ENCODE measurements around the gene SPDEF. TPM values are rescaled to one million over a fixed set of nuclear protein-coding genes. Genes with fewer than 3 reads are reported as not detected.

SPDEF gene
- total RNA-seq, 1 donor from 2014 or later, result not detected

DNA sequence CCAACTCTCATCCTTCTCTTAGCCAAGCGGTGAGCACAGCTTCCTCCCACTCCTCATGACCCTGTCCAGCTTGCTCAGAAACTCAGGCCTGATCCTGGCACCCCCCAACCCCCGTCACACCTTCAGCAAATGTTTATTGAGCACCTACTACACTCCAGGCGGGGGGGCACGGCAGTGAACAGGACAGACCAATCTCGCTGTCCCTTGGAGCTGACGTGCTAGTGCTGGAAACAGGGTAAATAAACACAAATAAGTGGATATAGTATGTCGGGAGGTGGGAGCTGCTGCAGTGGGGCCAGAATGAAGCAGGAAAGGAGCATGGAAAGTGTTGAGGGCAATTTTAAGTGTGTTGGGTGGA, 7.4 kb upstream of the SPDEF start:
- no peak for DNase-seq (ENCODE audit: low read depth)

GRCh38 chr6:34562861-34563512, 6.9 kb upstream of the SPDEF start:
- no peak for DNase-seq (ENCODE audit: low read depth)

DNA sequence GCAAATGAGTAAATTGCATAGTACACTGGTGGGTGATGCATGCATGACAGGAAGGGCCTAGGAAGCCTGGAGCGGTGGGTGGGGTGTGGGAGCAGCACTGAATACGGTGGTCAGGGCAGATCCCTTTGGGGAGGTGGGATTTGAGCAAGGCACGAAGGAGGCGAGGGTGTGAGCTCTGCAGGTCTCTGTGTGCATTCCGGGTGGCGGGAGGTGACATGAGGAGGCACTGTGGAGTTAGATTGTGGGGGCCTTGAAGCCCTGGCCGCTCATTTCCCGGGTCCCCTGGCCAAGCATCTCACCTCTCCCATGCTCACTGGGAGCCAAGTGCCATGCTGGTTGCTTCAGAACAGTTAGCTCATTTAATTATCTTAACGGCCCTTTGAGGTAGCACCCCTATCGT, 6.2 kb upstream of the SPDEF start:
- no peak for DNase-seq (ENCODE audit: low read depth)

DNA sequence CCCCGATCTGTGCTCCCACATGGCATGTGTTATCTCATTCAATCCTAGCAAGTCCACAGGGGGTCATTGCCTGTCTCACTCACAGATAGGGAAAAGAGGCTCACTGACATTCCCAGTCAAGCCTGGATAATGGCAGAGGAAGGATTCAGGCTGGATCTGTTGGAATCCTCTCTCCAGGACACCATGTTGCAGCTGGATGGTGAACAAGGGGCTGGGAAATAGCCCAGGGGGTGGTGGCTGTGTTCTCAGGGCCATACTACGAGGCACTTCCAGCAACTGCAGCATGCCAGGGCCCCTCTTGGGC, 5.0 kb upstream of the SPDEF start:
- no peak for DNase-seq (ENCODE audit: low read depth)

DNA sequence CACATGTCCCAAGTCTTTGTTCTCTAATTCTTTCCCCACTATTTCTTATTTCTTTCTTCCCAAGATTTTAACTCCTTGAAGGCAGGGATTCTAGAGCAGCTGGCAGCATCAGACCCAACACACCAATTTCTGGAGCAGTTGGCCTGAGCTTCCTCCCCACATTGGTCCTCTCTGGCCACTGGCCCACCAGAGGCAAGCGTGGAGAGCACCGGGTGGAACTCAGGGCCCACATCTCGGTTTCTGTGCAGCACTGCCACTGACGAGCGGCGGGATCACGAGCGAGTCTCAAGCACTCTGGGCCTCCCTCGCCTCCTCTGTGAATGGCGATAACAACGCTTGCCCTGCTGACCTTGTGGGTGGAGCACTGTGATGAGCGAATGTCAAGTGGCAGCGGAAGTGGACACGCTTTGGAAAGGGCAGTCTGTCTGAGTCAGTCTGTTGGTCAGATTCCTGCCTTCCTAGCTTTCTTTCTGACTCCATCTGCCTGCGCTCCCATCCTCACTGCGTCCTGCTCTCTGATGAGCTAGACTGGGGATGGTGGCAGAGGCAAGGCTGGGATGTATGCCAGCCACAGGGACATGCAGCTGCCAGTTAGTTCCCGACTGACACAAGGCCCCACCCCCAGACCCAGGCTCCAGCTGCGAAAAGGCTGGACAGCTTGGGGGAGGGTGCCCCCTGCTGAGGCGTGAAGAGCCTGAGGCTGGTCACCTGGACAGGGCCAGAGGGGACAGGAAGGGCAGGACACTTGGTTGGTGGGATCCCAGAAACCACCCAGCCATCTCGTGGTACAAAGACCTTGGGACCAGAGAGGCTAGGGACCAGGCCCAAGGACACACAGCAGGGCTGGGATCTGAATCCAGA, 4.5 kb upstream of the SPDEF start:
- DNase-seq (ENCODE audit: low read depth), result no peak

GRCh38 chr6:34559651-34560365, 3.7 kb upstream of the SPDEF start:
- no peak for DNase-seq (ENCODE audit: low read depth)

- no peak for DNase-seq (ENCODE audit: low read depth)
Measured at GRCh38 chr6:34558172-34558714, 2.1 kb upstream of the SPDEF start.

DNA sequence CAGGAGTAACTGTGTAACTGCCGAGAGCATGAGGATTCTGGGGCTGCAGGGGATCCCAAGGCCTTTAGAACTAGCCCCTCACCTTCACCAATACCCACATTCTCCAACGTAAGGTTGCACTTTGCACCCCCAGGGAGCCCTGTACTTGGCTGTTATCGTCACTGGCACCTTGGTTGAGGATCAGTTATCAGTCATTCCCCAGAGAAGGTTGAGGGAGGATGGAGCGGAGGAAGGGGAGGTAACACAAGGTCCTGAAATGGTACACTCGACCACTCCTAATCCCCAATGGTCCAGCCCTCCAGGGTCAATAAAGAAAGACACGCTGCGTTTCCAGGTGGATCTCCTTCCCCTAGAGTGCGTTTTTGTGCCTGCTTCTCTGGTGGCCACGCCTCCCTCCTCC, 1.1 kb upstream of the SPDEF start:
- no peak for DNase-seq (ENCODE audit: low read depth)

GRCh38 chr6:34556493-34556892, 364 bp upstream of the SPDEF start:
- no peak for DNase-seq (ENCODE audit: low read depth)

DNA sequence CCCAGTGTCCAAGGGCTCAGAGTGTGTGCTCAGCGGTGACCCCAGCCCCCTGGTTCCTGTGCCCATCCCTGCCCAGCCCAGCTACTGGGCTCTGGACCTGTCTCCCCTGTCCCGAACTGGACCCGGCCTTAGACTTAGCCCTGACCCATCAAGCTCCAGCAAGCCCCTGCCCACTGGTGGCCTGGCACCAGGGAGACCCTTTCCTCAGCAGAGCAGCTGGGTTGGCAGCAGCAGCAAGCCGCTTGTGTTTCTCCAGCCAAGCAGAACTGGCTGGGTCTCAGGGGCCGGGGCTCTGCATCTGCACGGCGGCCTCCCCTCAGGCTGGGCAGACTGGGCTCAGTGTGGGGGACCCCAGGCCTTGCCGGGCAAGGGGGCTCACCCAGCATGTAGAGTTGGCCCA, 801 bp downstream of the SPDEF start:
- DNase-seq (ENCODE audit: low read depth), result no peak

DNA sequence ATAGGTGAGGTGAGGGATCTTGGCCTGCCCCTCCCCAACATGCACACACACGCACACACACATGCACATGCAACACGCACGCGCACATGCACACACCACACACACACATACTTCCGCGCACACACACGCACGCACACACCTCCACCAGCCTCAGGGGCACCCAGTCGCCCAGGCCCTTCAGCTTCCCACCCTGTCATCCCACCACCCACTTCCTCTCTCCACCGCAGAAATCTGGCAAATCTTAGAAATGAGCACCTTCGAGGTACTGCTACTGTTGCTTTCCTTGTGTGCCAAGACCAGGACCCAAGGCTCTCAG, 1.2 kb downstream of the SPDEF start:
- no peak for DNase-seq (ENCODE audit: low read depth)

DNA sequence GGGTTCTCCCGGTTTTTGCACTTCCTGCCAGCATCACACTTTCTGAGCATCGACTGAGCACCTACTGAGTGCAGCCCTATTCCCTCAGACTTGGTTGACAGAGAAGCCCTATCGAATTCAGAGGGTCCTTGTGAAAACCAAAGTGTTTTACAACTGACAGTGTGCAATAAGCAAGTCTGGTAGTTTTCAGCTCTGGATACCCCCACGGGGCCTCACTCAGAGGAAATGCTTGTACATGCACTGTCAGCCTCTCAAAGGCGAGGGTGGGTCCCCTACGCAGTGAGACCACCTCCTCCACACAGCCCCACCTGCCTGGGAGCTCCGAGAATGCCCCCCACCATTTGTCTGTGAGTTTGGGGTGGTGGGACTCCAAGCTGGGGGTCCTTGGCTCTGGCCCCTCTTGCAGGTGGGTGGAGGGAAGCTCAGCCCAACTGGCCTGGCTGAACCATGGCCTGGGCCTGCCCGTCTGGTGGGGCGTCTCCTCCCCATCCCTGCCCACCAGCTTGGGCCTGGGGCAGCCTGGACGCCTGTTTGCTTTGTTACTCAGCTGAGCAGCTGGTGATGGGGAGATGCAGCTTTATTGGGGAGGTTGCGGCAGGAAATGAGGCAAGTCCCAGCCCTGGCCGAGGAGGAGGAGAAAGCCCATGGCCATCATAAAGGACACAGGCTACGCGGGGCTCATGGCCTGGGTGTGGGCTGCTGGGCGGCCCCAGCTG, 1.7 kb downstream of the SPDEF start:
- DNase-seq (ENCODE audit: low read depth), result no peak

- no peak for DNase-seq (ENCODE audit: low read depth)
Measured at GRCh38 chr6:34553750-34554149, 2.4 kb downstream of the SPDEF start.

DNA sequence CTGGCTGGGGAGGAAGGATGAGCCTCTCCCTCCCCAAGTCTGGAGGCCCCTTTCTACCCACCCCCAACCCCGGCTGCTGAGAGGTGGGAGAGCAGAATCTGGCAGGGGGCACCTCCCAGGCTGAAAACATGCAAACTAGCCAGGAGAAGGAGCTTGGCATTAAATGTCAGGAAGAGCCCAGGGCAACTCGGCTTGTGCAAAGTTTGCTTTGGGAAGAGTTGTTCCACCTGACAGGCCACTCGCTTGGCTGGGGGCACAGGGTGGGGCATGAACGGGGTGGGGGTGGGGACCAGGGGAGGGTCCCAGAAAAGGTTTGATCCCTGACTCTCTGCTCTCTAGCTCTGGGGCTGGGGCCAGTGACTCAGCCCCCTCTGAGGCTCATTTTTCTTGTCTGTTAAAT, 3.0 kb downstream of the SPDEF start:
- no peak for DNase-seq (ENCODE audit: low read depth)

GRCh38 chr6:34552620-34553019, 3.5 kb downstream of the SPDEF start:
- DNase-seq (ENCODE audit: low read depth), result no peak

DNA sequence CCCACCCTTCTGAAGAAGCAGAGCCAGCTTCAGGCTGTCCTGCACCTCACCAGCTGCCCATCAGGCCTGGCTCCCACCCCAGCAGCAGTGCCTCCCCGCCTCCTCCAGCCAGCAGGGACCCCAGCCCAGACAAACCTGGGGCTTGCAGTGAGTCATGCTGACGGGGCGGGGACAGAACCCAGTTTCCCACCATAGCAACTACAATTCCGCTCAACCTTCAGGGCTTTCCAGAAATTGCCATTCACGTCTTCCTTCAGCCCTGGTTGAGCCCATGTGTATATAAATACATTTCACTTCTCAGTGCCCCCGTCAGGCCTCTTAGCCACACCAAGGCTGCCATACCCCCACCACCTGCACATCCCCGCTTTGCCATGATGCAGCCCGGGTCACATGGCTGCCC, 4.4 kb downstream of the SPDEF start:
- DNase-seq (ENCODE audit: low read depth), result no peak

DNA sequence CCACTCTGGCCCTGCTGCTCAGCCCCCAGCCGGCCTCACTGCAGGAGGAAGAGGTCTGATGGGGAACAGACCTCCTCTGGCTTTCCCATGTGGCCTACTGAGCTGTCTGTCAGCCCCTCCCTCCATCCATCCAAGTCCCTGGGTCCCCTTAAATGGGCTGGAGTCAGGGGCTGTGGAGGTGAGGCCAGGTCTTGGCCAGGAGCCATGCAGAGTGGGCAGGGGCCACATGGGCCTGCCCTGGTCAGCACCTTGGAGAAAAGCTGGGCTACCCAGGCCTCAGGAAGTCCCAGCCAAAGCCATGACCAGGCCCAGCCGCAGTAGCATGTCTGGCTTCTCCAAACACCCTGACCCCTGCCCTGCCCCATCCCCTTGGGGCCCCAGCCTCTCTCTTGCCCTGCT, 6.3 kb downstream of the SPDEF start:
- DNase-seq (ENCODE audit: low read depth), result no peak

- no peak for DNase-seq (ENCODE audit: low read depth)
Measured at GRCh38 chr6:34549026-34549803, 6.9 kb downstream of the SPDEF start.

- DNase-seq (ENCODE audit: low read depth), result peak; percentile 23
Measured at GRCh38 chr6:34547701-34548644, 8.2 kb downstream of the SPDEF start.

DNA sequence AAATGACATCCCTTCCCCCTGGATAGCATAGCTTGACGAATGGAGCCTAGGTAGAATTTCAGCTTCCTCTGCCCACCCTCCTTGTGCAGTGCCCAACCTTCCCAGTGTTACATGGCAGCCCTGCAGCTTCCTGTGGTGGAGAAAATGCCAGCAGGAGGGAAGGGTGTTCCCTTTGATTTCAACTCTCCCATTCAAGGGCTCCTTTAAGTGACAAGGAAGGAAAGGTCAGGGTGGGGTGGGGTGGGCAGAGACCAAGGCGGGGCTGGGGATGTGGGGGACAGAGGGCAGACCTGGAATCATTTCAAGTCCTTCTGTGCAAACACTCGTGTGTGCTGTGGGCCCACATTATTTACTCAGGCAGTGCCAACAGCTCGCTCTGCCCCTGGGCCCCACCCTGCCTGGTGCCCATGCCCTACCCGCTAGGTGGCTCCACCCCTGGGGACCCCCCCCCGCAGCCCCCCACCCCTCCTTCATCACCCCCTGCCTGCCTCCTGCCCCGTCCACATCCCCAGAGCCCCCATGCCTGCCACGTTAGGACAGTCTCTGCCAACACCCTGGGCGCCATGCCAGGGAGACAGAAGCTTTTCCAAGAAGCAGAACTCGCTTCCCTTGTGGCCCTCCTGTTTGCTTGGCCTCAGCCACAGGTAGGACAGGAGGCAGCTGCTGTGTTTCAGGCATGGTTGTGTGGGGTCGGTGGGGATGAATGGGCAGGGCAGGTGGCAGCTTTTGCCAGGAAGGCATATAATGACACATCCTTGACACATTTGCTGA, 9.4 kb downstream of the SPDEF start:
- DNase-seq (ENCODE audit: low read depth), result peak; percentile 49
